ENCODE measurements around the gene GALNT13.

GALNT13 gene

GRCh38 chr2:154336201-154336600 is 464.5 kb downstream of the GALNT13 start:
- no peak for DNase-seq

GRCh38 chr2:154338352-154338967 is 466.7 kb downstream of the GALNT13 start:
- no peak for DNase-seq

DNA sequence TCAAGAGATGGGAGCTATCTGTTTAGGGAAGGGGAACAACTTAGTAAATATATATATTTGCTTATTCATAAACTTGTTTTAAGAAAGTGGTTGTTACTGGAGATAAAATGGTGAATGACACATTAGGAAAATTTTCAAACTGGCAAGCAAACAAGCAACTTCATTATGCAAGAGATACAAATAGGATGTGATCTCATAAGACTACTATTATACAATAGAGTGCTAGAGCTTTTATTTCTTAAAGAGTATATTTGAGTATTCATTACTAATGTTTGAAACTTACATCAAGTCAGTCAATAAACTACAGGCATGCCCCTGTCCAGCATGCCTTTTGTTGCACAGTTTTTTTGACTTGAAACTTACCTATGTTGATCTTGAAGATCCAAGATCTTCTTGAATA is 471.6 kb downstream of the GALNT13 start:
- no peak for DNase-seq

- DNase-seq = no peak
These were observed 479.2 kb downstream of the GALNT13 start for GRCh38 chr2:154350911-154351310.

- no peak for DNase-seq
These were observed 489.6 kb downstream of the GALNT13 start for GRCh38 chr2:154361276-154361675.

DNA sequence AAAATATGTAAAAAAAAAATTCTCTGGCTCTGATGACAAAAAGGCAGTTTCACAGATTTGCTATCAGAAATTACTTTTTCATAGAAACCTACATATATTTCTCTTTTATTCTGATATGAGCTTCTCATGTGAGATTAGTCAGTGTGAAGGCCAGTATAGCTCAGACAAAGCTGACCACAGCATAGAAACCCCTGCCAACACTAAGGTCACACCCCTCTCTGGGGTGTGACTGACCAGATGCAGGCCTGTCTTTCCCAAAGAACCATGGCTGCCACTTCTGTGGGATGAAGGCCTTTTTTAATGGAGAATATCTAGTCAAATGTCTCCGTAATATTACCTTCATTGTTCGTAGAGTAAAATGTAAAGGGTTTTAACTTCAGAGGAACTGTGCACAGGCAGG is 496.4 kb downstream of the GALNT13 start:
- no peak for DNase-seq

- no peak for DNase-seq
These were observed 499.2 kb downstream of the GALNT13 start for GRCh38 chr2:154370873-154371272.

DNA sequence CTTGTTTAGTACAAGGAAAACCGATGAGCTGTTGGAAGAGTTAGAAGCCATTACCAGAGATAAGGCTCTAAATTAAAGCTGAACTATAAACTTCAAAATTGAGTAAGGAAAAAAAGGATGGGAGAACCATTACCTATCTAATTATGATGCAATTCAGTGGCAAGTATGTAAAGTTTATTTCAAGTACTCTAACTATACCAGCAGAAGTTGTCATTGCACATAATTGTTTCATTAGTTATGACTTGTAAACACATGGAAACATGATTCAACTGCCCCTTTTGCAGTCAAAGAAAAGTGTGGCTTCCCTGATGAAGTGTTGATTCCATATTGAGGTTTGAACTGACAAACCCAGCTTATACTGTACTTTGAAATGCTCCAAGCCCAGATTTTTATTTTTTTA is 502.7 kb downstream of the GALNT13 start:
- DNase-seq = no peak

DNA sequence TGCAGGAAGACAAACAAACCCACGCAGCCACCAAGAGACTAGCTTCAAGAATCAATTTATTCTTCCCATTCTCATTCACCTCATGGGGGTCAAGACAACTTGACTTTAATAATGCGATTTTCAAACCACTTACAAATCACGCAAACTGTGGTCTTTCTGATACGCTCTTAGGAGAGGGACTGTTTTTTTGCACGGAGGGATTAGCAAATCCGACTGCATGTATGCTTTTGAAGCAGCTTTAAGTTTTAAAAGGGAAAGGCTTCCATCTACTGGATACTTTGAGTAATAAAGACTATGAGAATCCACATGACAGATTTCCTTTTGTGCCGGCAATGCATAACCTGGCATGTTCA is 503.8 kb downstream of the GALNT13 start:
- no peak for DNase-seq

DNA sequence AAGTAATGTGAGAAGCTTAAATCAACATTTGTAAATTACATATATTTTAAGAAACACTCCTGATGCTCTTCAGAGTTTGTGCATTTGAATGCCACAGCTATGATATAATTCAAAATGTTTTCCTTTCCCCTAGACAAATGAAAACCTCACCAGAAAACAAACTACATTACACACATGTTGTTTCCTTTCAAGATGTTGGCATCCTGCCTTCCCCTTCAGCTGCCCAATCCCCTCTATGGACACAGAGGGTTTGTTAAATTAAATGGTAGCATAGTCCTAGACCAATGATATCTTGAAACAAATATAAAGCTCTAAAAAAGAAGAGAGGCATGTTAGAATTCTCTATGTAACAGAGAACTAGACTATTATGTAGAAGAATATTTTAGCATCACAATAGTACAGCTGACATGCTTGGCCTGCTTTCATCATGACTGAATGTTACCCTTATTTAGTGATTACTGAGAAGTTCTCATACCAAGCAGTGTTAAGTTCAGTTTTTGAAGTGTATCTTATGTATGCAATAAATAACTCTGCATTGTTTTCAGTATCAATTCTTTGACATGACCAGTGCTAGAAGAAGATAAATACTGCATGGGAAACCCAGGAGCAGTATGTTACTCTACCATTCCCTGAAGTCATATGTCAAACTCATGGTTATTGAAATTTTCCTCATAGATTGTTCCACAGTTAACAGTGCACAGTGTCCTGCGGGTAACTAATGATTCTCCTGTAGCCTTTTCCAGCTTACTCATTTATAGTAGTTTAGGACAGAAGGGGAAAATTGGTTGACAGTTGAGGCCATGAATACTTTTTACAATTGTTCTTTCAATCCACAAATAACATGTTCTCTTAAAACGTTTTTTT is 510.4 kb downstream of the GALNT13 start:
- DNase-seq = no peak

DNA sequence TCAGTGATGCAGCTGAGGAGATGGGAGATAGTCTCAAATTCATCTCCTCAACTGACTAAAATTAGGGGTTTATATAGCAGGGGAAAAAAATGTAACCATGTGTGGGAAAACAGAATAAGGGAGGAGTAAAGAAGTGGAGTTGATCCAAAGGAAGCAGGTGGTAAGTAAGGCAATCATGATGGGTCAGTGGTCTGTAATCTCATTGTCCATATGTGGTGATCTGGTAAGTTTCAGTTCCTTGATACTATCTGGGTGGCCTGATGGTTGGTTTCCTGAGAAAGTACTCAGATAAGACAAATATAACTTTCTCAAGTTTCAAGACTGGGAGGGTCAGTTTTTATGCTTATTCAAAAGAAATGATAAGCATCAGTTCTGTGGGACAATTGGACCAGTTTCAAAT is 514.5 kb downstream of the GALNT13 start:
- no peak for DNase-seq

DNA sequence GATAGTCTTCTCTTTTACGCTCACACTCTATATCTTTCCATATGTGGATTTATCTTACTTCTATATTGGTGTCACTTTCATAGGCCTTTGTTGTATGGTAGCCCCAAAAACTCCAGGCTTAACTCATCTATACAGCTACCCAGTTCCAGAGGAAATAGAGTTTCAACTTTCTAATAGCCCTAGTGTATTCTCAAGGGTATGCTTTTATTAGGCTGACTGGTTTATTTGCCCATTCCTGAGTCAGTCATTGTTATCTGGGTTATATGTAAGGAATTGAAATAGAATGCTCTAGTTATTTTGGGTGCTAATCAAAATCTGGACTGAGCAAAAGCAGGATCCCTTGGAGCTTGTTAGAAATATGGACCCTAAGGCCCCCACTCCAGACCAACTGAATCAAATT is 519.3 kb downstream of the GALNT13 start:
- no peak for DNase-seq

DNA sequence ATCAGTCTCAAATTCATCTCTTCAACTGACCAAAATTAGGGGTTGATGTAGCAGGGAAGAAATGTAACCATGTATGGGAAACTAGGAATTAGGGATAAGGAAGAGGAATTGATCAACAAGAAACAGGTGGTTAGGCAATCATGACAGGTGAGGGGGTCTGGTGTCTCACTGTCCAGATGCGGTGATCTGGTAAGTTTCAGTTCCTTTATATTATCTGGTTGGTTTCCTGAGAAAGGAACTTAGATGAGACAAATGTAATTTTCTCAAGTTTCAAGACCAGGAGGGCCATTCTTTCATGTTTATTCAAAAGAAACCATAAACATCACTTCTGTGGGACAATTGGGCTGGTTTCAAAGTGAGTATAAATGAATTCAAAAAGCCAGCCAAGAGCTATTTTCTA is 520.5 kb downstream of the GALNT13 start:
- DNase-seq = no peak

DNA sequence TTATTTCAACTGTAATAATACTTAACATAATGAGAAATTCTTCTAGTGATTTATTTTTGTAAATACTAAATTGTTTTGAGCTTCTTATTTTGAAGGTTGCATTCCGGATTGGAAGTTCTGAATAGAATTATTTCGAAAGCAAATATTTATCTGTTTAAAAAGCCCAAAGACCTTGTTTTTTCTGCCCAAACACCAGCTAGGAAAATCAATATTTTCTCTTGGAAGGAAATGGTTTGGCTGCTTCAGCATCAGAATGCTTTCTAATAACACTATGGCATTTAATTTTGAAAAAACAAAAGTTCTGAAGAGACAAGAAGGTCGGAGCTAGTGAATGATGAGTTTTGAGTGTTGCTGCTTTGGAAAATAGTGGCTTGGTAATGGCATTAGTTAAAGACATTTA is 522.9 kb downstream of the GALNT13 start:
- no peak for DNase-seq

DNA sequence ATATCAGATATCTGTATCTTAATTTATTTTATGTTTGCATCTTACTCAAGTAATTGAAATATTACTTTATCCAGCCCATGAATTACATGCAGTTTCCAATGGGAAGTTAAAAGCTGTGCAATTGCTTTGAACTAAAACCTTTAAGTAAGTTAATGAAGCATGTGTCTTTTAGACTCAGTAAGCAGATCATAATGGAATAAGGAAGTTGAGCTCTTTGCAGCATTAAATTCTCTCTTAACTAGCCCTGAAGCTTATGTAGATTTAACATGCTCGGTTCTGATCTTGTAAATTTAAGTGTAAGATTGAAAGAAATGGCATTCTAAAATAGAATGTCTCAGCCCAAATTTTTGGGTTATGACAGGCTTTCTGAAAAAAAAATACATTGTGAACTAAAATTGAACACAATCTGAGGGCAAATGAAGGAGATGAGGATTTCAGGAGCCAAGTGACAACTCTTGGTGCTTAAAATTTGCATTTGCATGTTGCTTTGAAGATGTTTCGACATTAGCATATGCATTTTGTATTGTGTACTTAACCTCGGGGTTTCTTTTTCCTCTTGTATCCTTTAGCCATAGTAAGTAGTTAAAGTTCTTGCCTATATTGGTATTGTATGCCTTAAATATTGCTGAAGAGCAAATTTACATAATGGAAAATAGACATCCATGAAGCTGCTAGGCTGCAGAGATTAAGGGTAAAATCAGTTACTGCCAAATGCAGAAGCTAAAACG is 529.0 kb downstream of the GALNT13 start:
- DNase-seq = no peak

- no peak for DNase-seq
These were observed 530.5 kb downstream of the GALNT13 start for GRCh38 chr2:154402213-154402612.

- no peak for DNase-seq
These were observed 531.6 kb downstream of the GALNT13 start for GRCh38 chr2:154403242-154403790.

DNA sequence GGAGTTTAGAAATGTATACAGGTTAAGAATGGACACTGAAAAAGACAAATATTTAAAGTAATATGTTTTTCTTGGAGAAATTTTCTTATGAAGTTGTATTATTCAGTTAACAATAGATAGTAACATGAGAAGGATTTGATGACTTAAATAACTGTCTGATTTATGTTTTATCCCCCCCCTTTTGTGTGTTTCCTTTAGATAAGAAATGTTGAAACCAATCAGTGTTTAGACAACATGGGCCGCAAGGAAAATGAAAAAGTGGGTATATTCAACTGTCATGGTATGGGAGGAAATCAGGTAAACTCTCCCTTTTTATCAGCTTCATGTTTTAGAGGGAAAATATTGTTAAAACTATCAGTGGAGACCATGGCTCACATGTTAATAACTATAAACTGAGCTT is 537.1 kb downstream of the GALNT13 start:
- DNase-seq = no peak

- DNase-seq = no peak
These were observed 550.5 kb downstream of the GALNT13 start for GRCh38 chr2:154422251-154422650.

DNA sequence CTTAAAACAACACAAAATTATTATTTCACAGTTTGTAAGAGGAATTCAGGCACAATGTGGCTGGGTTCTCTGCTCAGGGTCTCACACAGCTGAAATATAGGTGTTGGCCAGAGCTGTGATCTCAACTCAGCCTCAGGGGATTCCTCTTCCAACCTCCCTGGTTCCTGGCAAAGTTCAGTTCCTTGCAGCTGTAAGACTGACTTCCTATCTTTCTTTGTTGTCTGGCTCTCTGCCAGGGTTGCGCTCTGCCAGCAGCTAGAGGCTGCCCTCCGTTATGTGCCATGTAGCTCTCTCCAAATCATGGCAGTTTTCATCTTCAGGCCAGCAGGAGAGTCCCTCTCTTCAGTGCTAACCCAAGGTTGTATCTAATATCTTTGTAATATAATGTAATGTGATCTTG is 554.3 kb downstream of the GALNT13 start:
- DNase-seq = no peak

- no peak for DNase-seq
These were observed 555.7 kb downstream of the GALNT13 start for GRCh38 chr2:154427453-154427852.

DNA sequence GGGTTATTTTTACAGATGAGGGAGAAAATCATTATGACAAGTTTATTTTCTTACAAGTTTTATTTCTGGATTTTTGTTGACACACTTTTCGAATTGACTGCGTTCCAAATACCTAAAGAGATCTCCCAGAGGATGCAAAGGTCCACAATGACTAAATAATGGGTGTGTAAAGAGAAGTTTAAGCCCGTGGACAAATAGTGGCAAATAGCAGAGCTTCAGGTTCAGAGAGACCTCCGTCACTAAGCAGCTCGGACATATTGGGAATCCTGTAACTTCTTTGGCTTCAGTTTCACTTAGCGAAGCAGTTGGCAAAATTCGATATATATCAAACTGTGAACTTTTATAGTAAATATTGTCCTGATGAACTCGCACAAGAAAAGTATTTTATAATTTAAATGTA is 556.3 kb downstream of the GALNT13 start:
- no peak for DNase-seq

DNA sequence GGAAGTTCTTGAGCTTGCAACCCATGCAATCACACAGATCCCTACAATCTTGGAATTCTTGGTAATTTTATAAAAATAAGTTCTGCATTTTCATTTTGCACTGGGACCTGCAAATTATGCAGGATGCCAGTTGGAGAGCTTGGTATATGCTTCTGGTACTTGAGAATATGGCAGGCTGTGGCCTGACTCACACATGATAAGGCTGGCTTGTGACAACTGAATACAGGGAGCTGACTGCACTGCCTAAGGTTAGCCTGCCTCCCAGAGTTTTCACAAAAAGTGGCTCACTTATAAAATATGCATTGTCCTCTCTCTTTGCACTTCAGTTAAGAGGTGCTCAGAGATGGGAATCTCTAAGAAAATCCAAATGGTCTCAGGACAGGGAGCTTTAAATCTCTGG is 561.3 kb downstream of the GALNT13 start:
- DNase-seq = no peak

GRCh38 chr2:154437104-154437503 is 565.4 kb downstream of the GALNT13 start:
- no peak for DNase-seq

All from left hindlimb (tissue), 1 donor.